ENCODE measurements around the gene ITGB8. TPM values are rescaled to one million over a fixed set of nuclear protein-coding genes. Genes with fewer than 3 reads are reported as not detected.

ITGB8 gene
- total and polyA plus RNA-seq, 2 experiments from 2014 or later, result 0.71 to 3.0 TPM

DNA sequence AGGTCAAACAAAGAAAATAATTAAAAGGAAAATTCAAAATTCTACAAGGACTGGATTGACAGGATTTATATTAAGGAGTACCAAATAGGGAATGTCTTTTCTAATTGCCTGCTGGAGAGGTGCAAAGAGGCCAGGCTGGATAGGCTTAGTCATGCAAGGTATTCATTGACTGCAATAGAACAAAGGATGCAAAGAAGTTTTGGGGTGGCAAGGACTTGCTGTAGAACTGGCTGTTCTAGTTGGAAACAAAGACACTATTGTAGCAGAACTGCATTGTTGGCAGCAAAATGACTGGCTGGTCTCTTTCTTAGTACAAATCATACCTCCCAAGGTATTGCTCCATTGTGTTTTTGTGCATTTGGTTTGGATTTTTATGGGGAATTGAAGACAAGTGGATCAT is 10.1 kb downstream of the ITGB8 start (continued):
- TF ChIP-seq, protein P1, sequence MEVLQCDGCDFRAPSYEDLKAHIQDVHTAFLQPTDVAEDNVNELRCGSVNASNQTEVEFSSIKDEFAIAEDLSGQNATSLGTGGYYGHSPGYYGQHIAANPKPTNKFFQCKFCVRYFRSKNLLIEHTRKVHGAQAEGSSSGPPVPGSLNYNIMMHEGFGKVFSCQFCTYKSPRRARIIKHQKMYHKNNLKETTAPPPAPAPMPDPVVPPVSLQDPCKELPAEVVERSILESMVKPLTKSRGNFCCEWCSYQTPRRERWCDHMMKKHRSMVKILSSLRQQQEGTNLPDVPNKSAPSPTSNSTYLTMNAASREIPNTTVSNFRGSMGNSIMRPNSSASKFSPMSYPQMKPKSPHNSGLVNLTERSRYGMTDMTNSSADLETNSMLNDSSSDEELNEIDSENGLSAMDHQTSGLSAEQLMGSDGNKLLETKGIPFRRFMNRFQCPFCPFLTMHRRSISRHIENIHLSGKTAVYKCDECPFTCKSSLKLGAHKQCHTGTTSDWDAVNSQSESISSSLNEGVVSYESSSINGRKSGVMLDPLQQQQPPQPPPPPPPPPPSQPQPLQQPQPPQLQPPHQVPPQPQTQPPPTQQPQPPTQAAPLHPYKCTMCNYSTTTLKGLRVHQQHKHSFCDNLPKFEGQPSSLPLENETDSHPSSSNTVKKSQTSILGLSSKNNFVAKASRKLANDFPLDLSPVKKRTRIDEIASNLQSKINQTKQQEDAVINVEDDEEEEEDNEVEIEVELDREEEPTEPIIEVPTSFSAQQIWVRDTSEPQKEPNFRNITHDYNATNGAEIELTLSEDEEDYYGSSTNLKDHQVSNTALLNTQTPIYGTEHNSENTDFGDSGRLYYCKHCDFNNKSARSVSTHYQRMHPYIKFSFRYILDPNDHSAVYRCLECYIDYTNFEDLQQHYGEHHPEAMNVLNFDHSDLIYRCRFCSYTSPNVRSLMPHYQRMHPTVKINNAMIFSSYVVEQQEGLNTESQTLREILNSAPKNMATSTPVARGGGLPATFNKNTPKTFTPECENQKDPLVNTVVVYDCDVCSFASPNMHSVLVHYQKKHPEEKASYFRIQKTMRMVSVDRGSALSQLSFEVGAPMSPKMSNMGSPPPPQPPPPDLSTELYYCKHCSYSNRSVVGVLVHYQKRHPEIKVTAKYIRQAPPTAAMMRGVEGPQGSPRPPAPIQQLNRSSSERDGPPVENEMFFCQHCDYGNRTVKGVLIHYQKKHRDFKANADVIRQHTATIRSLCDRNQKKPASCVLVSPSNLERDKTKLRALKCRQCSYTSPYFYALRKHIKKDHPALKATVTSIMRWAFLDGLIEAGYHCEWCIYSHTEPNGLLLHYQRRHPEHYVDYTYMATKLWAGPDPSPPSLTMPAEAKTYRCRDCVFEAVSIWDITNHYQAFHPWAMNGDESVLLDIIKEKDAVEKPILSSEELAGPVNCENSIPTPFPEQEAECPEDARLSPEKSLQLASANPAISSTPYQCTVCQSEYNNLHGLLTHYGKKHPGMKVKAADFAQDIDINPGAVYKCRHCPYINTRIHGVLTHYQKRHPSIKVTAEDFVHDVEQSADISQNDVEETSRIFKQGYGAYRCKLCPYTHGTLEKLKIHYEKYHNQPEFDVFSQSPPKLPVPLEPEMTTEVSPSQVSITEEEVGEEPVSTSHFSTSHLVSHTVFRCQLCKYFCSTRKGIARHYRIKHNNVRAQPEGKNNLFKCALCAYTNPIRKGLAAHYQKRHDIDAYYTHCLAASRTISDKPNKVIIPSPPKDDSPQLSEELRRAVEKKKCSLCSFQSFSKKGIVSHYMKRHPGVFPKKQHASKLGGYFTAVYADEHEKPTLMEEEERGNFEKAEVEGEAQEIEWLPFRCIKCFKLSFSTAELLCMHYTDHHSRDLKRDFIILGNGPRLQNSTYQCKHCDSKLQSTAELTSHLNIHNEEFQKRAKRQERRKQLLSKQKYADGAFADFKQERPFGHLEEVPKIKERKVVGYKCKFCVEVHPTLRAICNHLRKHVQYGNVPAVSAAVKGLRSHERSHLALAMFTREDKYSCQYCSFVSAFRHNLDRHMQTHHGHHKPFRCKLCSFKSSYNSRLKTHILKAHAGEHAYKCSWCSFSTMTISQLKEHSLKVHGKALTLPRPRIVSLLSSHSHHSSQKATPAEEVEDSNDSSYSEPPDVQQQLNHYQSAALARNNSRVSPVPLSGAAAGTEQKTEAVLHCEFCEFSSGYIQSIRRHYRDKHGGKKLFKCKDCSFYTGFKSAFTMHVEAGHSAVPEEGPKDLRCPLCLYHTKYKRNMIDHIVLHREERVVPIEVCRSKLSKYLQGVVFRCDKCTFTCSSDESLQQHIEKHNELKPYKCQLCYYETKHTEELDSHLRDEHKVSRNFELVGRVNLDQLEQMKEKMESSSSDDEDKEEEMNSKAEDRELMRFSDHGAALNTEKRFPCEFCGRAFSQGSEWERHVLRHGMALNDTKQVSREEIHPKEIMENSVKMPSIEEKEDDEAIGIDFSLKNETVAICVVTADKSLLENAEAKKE (CRISPR knock-in tag; IDR thresholded peaks at IDR 0.05), result peak; percentile 88

DNA sequence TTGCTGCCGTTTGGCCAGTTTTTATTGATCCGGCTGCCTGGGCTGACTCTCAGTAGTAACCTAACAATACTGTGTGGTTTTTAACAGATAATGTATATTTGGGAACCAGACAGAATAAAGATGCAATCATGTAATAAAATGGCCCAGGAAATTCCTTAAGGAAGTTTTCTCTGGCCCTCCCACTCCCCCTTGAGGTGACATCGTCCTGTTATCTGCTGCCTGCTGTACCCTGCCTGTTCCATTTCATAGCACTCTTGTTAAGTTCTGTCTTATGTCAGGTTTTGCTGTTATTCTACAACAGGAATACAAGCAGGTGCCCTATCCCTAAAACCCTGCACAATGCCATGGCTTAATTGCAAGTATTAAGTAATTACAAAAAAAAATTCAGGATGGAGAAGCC is 12.5 kb downstream of the ITGB8 start:
- Mint-ChIP-seq H3K4me3 (no peak overlapping the region), H3K36me3 (ENCODE audit: low read depth) (no peaks in the 10 kb centered on the region), H3K27me3 (ENCODE audit: insufficient read depth, low read depth, poor library complexity) (no peaks in the 10 kb centered on the region), H3K4me1 (peaks cover 23% of the 10 kb centered on the region), H3K27ac (no peak overlapping the region), H3K9me3 (no peaks in the 10 kb centered on the region)
- Histone ChIP-seq H3K27ac (ENCODE audit: low read depth) (no peak overlapping the region), H3K79me2 (replicated peaks; ENCODE audit: insufficient read depth) (no peaks in the 10 kb centered on the region), H3K9me2 (ENCODE audit: insufficient read depth) (no peaks in the 10 kb centered on the region), H3F3A (replicated peaks; ENCODE audit: low read depth) (no peaks in the 10 kb centered on the region), H3K4me3 (no peak overlapping the region), H3K4me2 (peak overlapping the region; percentile 45), H4K20me1 (replicated peaks; ENCODE audit: insufficient read depth) (no peaks in the 10 kb centered on the region), H3K4me1 (ENCODE audit: insufficient read depth) (peaks cover 18% of the 10 kb centered on the region; the same call in 1 of the 2 replicates), H3K27me3 (ENCODE audit: insufficient read depth) (no peaks in the 10 kb centered on the region), H3K36me3 (ENCODE audit: insufficient read depth) (no peaks in the 10 kb centered on the region), H2AFZ (0 out of 2 replicates have a peak overlapping the region, but pooled peaks have one; percentile 11)
- DNase-seq (ENCODE audit: low spot score) (peak; percentile 56), ATAC-seq (peak; percentile 52)
- no peak for TF ChIP-seq ZNF331 (CRISPR knock-in tag; IDR thresholded peaks at IDR 0.05; ENCODE audit: low read depth)
- TF ChIP-seq, protein P2, sequence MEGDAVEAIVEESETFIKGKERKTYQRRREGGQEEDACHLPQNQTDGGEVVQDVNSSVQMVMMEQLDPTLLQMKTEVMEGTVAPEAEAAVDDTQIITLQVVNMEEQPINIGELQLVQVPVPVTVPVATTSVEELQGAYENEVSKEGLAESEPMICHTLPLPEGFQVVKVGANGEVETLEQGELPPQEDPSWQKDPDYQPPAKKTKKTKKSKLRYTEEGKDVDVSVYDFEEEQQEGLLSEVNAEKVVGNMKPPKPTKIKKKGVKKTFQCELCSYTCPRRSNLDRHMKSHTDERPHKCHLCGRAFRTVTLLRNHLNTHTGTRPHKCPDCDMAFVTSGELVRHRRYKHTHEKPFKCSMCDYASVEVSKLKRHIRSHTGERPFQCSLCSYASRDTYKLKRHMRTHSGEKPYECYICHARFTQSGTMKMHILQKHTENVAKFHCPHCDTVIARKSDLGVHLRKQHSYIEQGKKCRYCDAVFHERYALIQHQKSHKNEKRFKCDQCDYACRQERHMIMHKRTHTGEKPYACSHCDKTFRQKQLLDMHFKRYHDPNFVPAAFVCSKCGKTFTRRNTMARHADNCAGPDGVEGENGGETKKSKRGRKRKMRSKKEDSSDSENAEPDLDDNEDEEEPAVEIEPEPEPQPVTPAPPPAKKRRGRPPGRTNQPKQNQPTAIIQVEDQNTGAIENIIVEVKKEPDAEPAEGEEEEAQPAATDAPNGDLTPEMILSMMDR (conservative IDR thresholded peaks at IDR 0.05; ENCODE audit: low read depth in 2 of 2), result peak; percentile 62 to 74

Measured in GM23338 (cell line).